Measurements from ENCODE around the gene WDR93.

The WDR93 gene

DNA sequence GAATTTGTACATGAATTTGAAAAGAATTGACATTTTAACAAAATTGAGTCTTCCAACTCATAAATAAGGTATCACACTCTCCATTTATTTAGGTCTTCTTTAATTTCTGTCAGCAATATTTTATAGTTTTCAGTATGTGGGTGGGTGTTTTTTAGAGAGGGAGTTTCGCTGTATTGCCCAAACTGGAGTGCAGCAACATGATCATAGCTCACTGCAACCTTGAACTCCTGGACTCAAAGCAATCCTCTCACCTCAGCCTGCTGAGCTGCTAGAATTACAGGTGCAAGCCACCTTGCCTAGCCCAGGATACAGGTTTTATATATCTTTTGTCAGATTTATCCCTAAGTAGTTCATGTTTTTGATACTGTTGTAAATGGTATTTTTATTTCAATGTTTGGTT lies 4.6 kb downstream of the WDR93 start:
- no peak for TF ChIP-seq TAF1 (IDR thresholded peaks at IDR 0.05; ENCODE audit: borderline replicate concordance, insufficient read depth, low read length)
- TF ChIP-seq, protein P1, sequence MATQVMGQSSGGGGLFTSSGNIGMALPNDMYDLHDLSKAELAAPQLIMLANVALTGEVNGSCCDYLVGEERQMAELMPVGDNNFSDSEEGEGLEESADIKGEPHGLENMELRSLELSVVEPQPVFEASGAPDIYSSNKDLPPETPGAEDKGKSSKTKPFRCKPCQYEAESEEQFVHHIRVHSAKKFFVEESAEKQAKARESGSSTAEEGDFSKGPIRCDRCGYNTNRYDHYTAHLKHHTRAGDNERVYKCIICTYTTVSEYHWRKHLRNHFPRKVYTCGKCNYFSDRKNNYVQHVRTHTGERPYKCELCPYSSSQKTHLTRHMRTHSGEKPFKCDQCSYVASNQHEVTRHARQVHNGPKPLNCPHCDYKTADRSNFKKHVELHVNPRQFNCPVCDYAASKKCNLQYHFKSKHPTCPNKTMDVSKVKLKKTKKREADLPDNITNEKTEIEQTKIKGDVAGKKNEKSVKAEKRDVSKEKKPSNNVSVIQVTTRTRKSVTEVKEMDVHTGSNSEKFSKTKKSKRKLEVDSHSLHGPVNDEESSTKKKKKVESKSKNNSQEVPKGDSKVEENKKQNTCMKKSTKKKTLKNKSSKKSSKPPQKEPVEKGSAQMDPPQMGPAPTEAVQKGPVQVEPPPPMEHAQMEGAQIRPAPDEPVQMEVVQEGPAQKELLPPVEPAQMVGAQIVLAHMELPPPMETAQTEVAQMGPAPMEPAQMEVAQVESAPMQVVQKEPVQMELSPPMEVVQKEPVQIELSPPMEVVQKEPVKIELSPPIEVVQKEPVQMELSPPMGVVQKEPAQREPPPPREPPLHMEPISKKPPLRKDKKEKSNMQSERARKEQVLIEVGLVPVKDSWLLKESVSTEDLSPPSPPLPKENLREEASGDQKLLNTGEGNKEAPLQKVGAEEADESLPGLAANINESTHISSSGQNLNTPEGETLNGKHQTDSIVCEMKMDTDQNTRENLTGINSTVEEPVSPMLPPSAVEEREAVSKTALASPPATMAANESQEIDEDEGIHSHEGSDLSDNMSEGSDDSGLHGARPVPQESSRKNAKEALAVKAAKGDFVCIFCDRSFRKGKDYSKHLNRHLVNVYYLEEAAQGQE (IDR thresholded peaks at IDR 0.05; ENCODE audit: insufficient read depth in 1 of 2, low read depth in 2 of 2, low read length in 2 of 2): no peak
- no peak for TF ChIP-seq SIN3A (IDR thresholded peaks at IDR 0.05; ENCODE audit: borderline replicate concordance, insufficient read depth, low read length)
- TF ChIP-seq POLR2AphosphoS5 (IDR thresholded peaks at IDR 0.05; ENCODE audit: low read depth, low read length): no peak

- TF ChIP-seq TAF1 (IDR thresholded peaks at IDR 0.05; ENCODE audit: borderline replicate concordance, insufficient read depth, low read length) (no peak), SIN3A (IDR thresholded peaks at IDR 0.05; ENCODE audit: borderline replicate concordance, insufficient read depth, low read length) (no peak), POLR2AphosphoS5 (IDR thresholded peaks at IDR 0.05; ENCODE audit: low read depth, low read length) (no peak), FOXP2 (optimal IDR thresholded peaks at IDR 0.05; ENCODE audit: borderline replicate concordance, extremely low read depth, extremely low read length, insufficient read depth) (no peak)
- TF ChIP-seq, protein P1 (IDR thresholded peaks at IDR 0.05; ENCODE audit: insufficient read depth in 1 of 2, low read depth in 2 of 2, low read length in 2 of 2): no peak
Observed at GRCh38 chr15:89704411-89704810, 13.8 kb downstream of the WDR93 start.

DNA sequence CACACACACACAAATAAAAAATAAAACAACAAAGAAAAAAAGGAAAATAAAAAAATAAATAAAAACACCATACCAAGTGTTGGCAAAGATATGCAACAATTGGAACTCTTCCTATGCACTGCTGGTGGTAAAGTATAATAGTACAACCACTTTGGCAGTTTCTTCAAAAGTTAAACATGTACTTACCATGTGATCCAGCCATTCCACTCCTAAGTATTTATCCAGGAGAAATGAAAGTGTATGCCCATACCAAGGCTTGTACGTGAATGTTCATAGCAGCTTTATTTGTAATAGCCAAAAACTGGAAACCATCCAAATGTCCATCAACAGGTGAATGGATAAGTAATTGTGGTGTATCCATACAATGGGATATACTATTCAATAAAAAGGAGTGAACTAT lies 17.0 kb downstream of the WDR93 start:
- no peak for TF ChIP-seq FOXP2 (optimal IDR thresholded peaks at IDR 0.05; ENCODE audit: borderline replicate concordance, extremely low read depth, extremely low read length, insufficient read depth)
- TF ChIP-seq, protein P1 (IDR thresholded peaks at IDR 0.05; ENCODE audit: insufficient read depth in 1 of 2, low read depth in 2 of 2, low read length in 2 of 2): no peak
- TF ChIP-seq POLR2AphosphoS5 (IDR thresholded peaks at IDR 0.05; ENCODE audit: low read depth, low read length): no peak

GRCh38 chr15:89714775-89715174 lies 24.2 kb downstream of the WDR93 start:
- no peak for TF ChIP-seq FOXP2 (optimal IDR thresholded peaks at IDR 0.05; ENCODE audit: borderline replicate concordance, extremely low read depth, extremely low read length, insufficient read depth)
- no peak for TF ChIP-seq SIN3A (IDR thresholded peaks at IDR 0.05; ENCODE audit: borderline replicate concordance, insufficient read depth, low read length)
- no peak for TF ChIP-seq POLR2AphosphoS5 (IDR thresholded peaks at IDR 0.05; ENCODE audit: low read depth, low read length)
- no peak for TF ChIP-seq TAF1 (IDR thresholded peaks at IDR 0.05; ENCODE audit: borderline replicate concordance, insufficient read depth, low read length)
- TF ChIP-seq, protein P1 (IDR thresholded peaks at IDR 0.05; ENCODE audit: insufficient read depth in 1 of 2, low read depth in 2 of 2, low read length in 2 of 2): no peak

- no peak for TF ChIP-seq POLR2AphosphoS5 (IDR thresholded peaks at IDR 0.05; ENCODE audit: low read depth, low read length)
- TF ChIP-seq TAF1 (IDR thresholded peaks at IDR 0.05; ENCODE audit: borderline replicate concordance, insufficient read depth, low read length): no peak
- TF ChIP-seq FOXP2 (optimal IDR thresholded peaks at IDR 0.05; ENCODE audit: borderline replicate concordance, extremely low read depth, extremely low read length, insufficient read depth): no peak
- no peak for TF ChIP-seq SIN3A (IDR thresholded peaks at IDR 0.05; ENCODE audit: borderline replicate concordance, insufficient read depth, low read length)
- TF ChIP-seq, protein P1 (IDR thresholded peaks at IDR 0.05; ENCODE audit: insufficient read depth in 1 of 2, low read depth in 2 of 2, low read length in 2 of 2): no peak
Observed at GRCh38 chr15:89723031-89723430, 32.4 kb downstream of the WDR93 start.

All from PFSK-1 (cell line).